GM23338 (cell line): ENCODE results near the gene PLA2G1B. TPM values are rescaled to one million over a fixed set of nuclear protein-coding genes. Genes with fewer than 3 reads are reported as not detected.

Experiments
- ATAC-seq: fragments of 200-7000 bp; cut with Tn5 transposase; 3 replicates; pipeline ENCODE4 v1.9.1; 2020
- DNase-seq: peaks from one replicate; pipeline ENCODE4 v3.0.0-alpha.2; 2015; ENCODE audit warnings: low spot score
- H2AFZ ChIP-seq: fragments of 200-600 bp; sonication (generic); 2 replicates; pipeline ENCODE4 v1.8.0; 2016; ENCODE audit warnings: antibody characterized with exemption, mild to moderate bottlenecking, moderate library complexity
- H3F3A ChIP-seq: fragments of 200-600 bp; sonication (generic); replicated peaks from 2 replicates; pipeline ENCODE4 v1.8.0; 2017; ENCODE audit warnings: antibody characterized with exemption, mixed run types, low read depth
- H3K27ac ChIP-seq: fragments of 200-600 bp; sonication (generic); 2 replicates; pipeline ENCODE4 v1.6.1; 2016; ENCODE audit warnings: low read depth
- H3K27me3 ChIP-seq: fragments of 200-600 bp; sonication (generic); 2 replicates; pipeline ENCODE4 v1.8.0; 2016; ENCODE audit warnings: mild to moderate bottlenecking, mixed run types, moderate library complexity; ENCODE audit not compliant: insufficient read depth
- H3K36me3 ChIP-seq: fragments of 200-600 bp; sonication (generic); 2 replicates; pipeline ENCODE4 v1.8.0; 2016; ENCODE audit warnings: mild to moderate bottlenecking; ENCODE audit not compliant: insufficient read depth
- H3K4me1 ChIP-seq: fragments of 200-600 bp; sonication (generic); 2 replicates; pipeline ENCODE4 v1.8.0; 2016; ENCODE audit warnings: mild to moderate bottlenecking, moderate library complexity; ENCODE audit not compliant: insufficient read depth
- H3K4me2 ChIP-seq: fragments of 200-600 bp; sonication (generic); 2 replicates; pipeline ENCODE4 v1.7.1; 2017; ENCODE audit warnings: mixed run types
- H3K4me3 ChIP-seq: fragments of 200-600 bp; sonication (generic); 2 replicates; pipeline ENCODE4 v1.6.1; 2016; ENCODE audit warnings: mixed run types
- H3K79me2 ChIP-seq: fragments of 200-600 bp; sonication (generic); replicated peaks from 2 replicates; pipeline ENCODE4 v1.8.0; 2017; ENCODE audit warnings: mild to moderate bottlenecking; ENCODE audit not compliant: insufficient read depth
- H3K9me2 ChIP-seq: fragments of 200-600 bp; sonication (generic); 2 replicates; pipeline ENCODE4 v1.8.0; 2017; ENCODE audit not compliant: insufficient read depth
- H4K20me1 ChIP-seq: fragments of 200-600 bp; sonication (generic); replicated peaks from 2 replicates; pipeline ENCODE4 v1.8.0; 2017; ENCODE audit warnings: mild to moderate bottlenecking; ENCODE audit not compliant: insufficient read depth
- H3K27ac Mint-ChIP-seq: 2 replicates; pipeline ENCODE4 v1.8.0; 2020; ENCODE audit warnings: inconsistent platforms, mild to moderate bottlenecking, moderate library complexity, mixed read lengths
- H3K27me3 Mint-ChIP-seq: 3 replicates; pipeline ENCODE4 v1.8.0; 2022; ENCODE audit warnings: low read depth, mild to moderate bottlenecking, moderate library complexity, mixed read lengths, inconsistent platforms; ENCODE audit not compliant: insufficient read depth, poor library complexity
- H3K36me3 Mint-ChIP-seq: 3 replicates; pipeline ENCODE4 v1.8.0; 2021; ENCODE audit warnings: low read depth, mild to moderate bottlenecking, inconsistent platforms, moderate library complexity, mixed read lengths
- H3K4me1 Mint-ChIP-seq: 3 replicates; pipeline ENCODE4 v1.8.0; 2020; ENCODE audit warnings: mild to moderate bottlenecking, inconsistent platforms, mixed read lengths
- H3K4me3 Mint-ChIP-seq: 3 replicates; pipeline ENCODE4 v1.8.0; 2021; ENCODE audit warnings: moderate library complexity, mild to moderate bottlenecking, inconsistent platforms, mixed read lengths
- H3K9me3 Mint-ChIP-seq: 3 replicates; pipeline ENCODE4 v1.8.0; 2020; ENCODE audit warnings: moderate library complexity, mild to moderate bottlenecking, inconsistent platforms, mixed read lengths
- CREB1 ChIP-seq: fragments of 250-450 bp; sonication (Bioruptor Pico); IDR thresholded peaks from 2 replicates; pipeline ENCODE4 v1.5.0; 2020; ENCODE audit warnings: low read depth, mild to moderate bottlenecking, moderate library complexity
- CTCF ChIP-seq, 2 experiments: fragments of 200-600 bp in 1 of 2; sonication (generic) in 1 of 2; conservative IDR thresholded peaks; 2 replicates each; pipeline versions ENCODE4 v1.5.1 to v1.6.1; 2016 to 2017; ENCODE audit warnings: antibody characterized with exemption in 2 of 2, low read depth in 2 of 2, mild to moderate bottlenecking in 2 of 2, moderate library complexity in 1 of 2
- ETS1 ChIP-seq: IDR thresholded peaks from 2 replicates; pipeline ENCODE4 v1.6.1; 2016; ENCODE audit warnings: antibody characterized with exemption
- EZH2phosphoT487 ChIP-seq: fragments of 200-600 bp; sonication (generic); IDR thresholded peaks from one replicate; pipeline ENCODE4 v1.8.1; 2018; ENCODE audit warnings: antibody characterized with exemption; ENCODE audit not compliant: unreplicated experiment
- JUNB ChIP-seq: IDR thresholded peaks from one replicate; pipeline ENCODE4 v1.6.1; 2016; ENCODE audit warnings: antibody characterized with exemption; ENCODE audit not compliant: unreplicated experiment
- NANOG ChIP-seq: IDR thresholded peaks from 2 replicates; pipeline ENCODE4 v1.6.1; 2016; ENCODE audit warnings: antibody characterized with exemption, borderline replicate concordance
- REST ChIP-seq: IDR thresholded peaks from one replicate; pipeline ENCODE4 v1.6.1; 2018; ENCODE audit warnings: antibody characterized with exemption; ENCODE audit not compliant: unreplicated experiment
- STAT1 ChIP-seq: IDR thresholded peaks from one replicate; pipeline ENCODE4 v1.6.1; 2016; ENCODE audit warnings: antibody characterized with exemption; ENCODE audit not compliant: unreplicated experiment
- ZNF114 ChIP-seq: fragments of 250-450 bp; sonication (Bioruptor Pico); IDR thresholded peaks from 2 replicates; pipeline ENCODE4 v1.5.0; 2020; ENCODE audit warnings: mild to moderate bottlenecking, moderate library complexity
- polyA plus RNA-seq: library from polyadenylated mRNA; unstranded; fragments of >200 nt; fragmentation: Nextera tagmentation; extraction: Ambion mirVana; gene quantifications from 2 replicates; pipeline ENCODE4 v1.2.1, GENCODE V29; 2016
- total RNA-seq: library from RNA; depleted of rRNA; stranded (reverse); fragments of >200 nt; shearing (Covaris generic); gene quantifications from 2 replicates; pipeline ENCODE4 v1.2.3, GENCODE V29; 2014

Gene PLA2G1B
- total and polyA plus RNA-seq, 2 experiments from 2014 or later = not detected

- H3K27me3 Mint-ChIP-seq = peaks cover 8% of the 10 kb centered on the region
- no peak overlapping the region for H3K4me3 Mint-ChIP-seq
- no peaks in the 10 kb centered on the region for H3K9me2 ChIP-seq
- ATAC-seq (no peak), DNase-seq (no peak)
- H3K27ac Mint-ChIP-seq = no peak overlapping the region
- H4K20me1 ChIP-seq = no peaks in the 10 kb centered on the region
- H3K36me3 ChIP-seq = no peaks in the 10 kb centered on the region
- TF ChIP-seq ETS1 = no peak
- peaks cover 4% of the 10 kb centered on the region; the same call in 1 of the 2 replicates for H3K4me1 ChIP-seq
- peaks cover 12% of the 10 kb centered on the region for H3K4me1 Mint-ChIP-seq
- no peak overlapping the region for H3K4me3 ChIP-seq
- H3K27ac ChIP-seq = no peak overlapping the region
- H2AFZ ChIP-seq = no peak overlapping the region
- peaks cover 12% of the 10 kb centered on the region for H3F3A ChIP-seq
- no peaks in the 10 kb centered on the region for H3K9me3 Mint-ChIP-seq
- H3K36me3 Mint-ChIP-seq = no peaks in the 10 kb centered on the region
- no peak overlapping the region for H3K4me2 ChIP-seq
- H3K27me3 ChIP-seq = no peaks in the 10 kb centered on the region
- H3K79me2 ChIP-seq = no peaks in the 10 kb centered on the region
These were observed 40.1 kb downstream of the PLA2G1B start for GRCh38 chr12:120287491-120287890.

GRCh38 chr12:120286768-120287490 is 40.6 kb downstream of the PLA2G1B start:
- H3K27me3 Mint-ChIP-seq = peaks cover 11% of the 10 kb centered on the region
- H2AFZ ChIP-seq = peak overlapping the region; percentile 61; the same call in 1 of the 2 replicates
- H3K4me1 ChIP-seq = peaks cover 4% of the 10 kb centered on the region; the same call in 1 of the 2 replicates
- H3K79me2 ChIP-seq = no peaks in the 10 kb centered on the region
- no peaks in the 10 kb centered on the region for H3K9me3 Mint-ChIP-seq
- no peak overlapping the region for H3K4me3 ChIP-seq
- H3K4me2 ChIP-seq = no peak overlapping the region
- H3K27ac ChIP-seq = no peak overlapping the region
- H3K4me3 Mint-ChIP-seq = no peak overlapping the region
- H4K20me1 ChIP-seq = no peaks in the 10 kb centered on the region
- H3F3A ChIP-seq = peaks cover 12% of the 10 kb centered on the region
- H3K27ac Mint-ChIP-seq = no peak overlapping the region
- no peaks in the 10 kb centered on the region for H3K36me3 ChIP-seq
- H3K4me1 Mint-ChIP-seq = peaks cover 12% of the 10 kb centered on the region
- DNase-seq (peak; percentile 27), ATAC-seq (no peak)
- no peaks in the 10 kb centered on the region for H3K9me2 ChIP-seq
- no peaks in the 10 kb centered on the region for H3K27me3 ChIP-seq
- no peaks in the 10 kb centered on the region for H3K36me3 Mint-ChIP-seq
- TF ChIP-seq CTCF (conservative IDR thresholded peaks at IDR 0.05; ENCODE audit: low read depth in 2 of 2) (no peak), ZNF114 (CRISPR knock-in tag) (no peak), CREB1 (CRISPR knock-in tag) (no peak), EZH2phosphoT487 (no peak), REST (no peak), ETS1 (no peak), JUNB (no peak), STAT1 (no peak), NANOG (no peak)
